ENCODE results near the gene HOMEZ. TPM values are rescaled to one million over a fixed set of nuclear protein-coding genes. Genes with fewer than 3 reads are reported as not detected.
"Not testable (repeated sequence)": the region's sequence is repeated elsewhere in the genome, so short reads cannot be mapped to it uniquely, and the experiment has no call there.

Gene HOMEZ
- total RNA-seq, 1 experiment from 2014 or later: 4.6 TPM

GRCh38 chr14:23242076-23242475 is 43.9 kb downstream of the HOMEZ start:
- no peak for DNase-seq (ENCODE audit: low read depth)
- in situ Hi-C loops (cut with HindIII; ENCODE audit: low pct_unique_long_range_greater_than_20kb, low sequenced_read_pairs): no loop called here

- DNase-seq (ENCODE audit: low read depth); in situ Hi-C loops (cut with HindIII; ENCODE audit: low pct_unique_long_range_greater_than_20kb, low sequenced_read_pairs): not testable (repeated sequence)
Measured at GRCh38 chr14:23241061-23241715, 44.7 kb downstream of the HOMEZ start.

DNA sequence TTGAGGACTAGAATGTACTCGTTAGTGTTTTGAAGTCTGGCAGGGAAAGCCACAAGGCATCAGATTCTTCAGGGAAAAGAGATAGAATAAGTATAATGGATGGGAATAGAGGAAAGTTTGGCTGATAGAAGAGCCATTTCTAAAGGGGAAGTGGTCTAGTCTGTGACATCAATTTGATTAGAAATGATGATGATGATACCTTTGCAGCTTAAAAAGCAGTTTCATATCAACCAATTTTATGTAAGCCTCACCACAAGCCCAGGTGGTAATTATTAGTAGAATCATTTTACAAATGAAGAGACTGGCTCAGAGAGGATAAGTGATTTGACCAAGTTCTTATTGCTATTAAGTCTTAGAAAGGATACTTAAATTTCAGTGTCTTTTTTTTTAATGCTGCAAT is 45.3 kb downstream of the HOMEZ start:
- DNase-seq (ENCODE audit: low read depth): no peak
- in situ Hi-C loops (cut with HindIII; ENCODE audit: low pct_unique_long_range_greater_than_20kb, low sequenced_read_pairs): no loop called here

- in situ Hi-C loops (cut with HindIII; ENCODE audit: low pct_unique_long_range_greater_than_20kb, low sequenced_read_pairs): no loop called here
- DNase-seq (ENCODE audit: low read depth): peak; percentile 72
Measured at GRCh38 chr14:23237772-23238594, 47.9 kb downstream of the HOMEZ start, which contains the start of gene RNF212B. Gene RNF212B (plus strand): TSS chr14:23237936. CDS start chr14:23240346, 2,410 bp downstream.

- DNase-seq (ENCODE audit: low read depth); in situ Hi-C loops (cut with HindIII; ENCODE audit: low pct_unique_long_range_greater_than_20kb, low sequenced_read_pairs): not testable (repeated sequence)
Measured at GRCh38 chr14:23232241-23232808, 53.6 kb downstream of the HOMEZ start.

- in situ Hi-C loops (cut with HindIII; ENCODE audit: low pct_unique_long_range_greater_than_20kb, low sequenced_read_pairs): no loop called here
- DNase-seq (ENCODE audit: low read depth): no peak
Measured at GRCh38 chr14:23228812-23229211, 57.1 kb downstream of the HOMEZ start.

GRCh38 chr14:23227566-23227965 is 58.4 kb downstream of the HOMEZ start:
- in situ Hi-C loops (cut with HindIII; ENCODE audit: low pct_unique_long_range_greater_than_20kb, low sequenced_read_pairs): no loop called here
- no peak for DNase-seq (ENCODE audit: low read depth)

DNA sequence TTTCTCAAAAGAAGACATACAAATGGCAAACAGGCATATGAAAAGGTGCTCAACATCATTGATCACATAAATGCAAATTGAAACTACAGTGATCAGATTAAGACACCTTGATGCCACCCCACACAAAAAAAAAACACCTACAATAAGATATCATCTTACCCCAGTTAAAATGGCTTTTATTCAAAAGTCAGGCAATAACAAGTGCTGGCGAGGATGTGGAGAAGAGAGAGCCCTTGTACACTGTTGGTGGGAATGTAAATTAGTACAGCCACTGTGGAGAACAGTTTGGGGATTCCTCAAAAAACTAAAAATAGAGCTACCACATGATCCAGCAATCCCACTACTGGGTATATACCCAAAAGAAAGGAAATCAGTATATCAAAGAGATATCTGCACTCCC is 61.0 kb downstream of the HOMEZ start:
- in situ Hi-C loops (cut with HindIII; ENCODE audit: low pct_unique_long_range_greater_than_20kb, low sequenced_read_pairs); DNase-seq (ENCODE audit: low read depth): not testable (repeated sequence)

Other genes with a start within 250 kb of the HOMEZ start
- not detected in 2 replicates for gene PSMB11, start 243.9 kb downstream of the HOMEZ start, total RNA-seq (2014; rRNA removed; shearing (Covaris generic); ENCODE audit: low replicate concordance)
- 7.6 and 9.5 TPM in 2 replicates for gene CDH24, start 228.6 kb downstream of the HOMEZ start, total RNA-seq (2014; rRNA removed; shearing (Covaris generic); ENCODE audit: low replicate concordance)
- 31.6 and 49.1 TPM in 2 replicates for gene ACIN1, start 191.0 kb downstream of the HOMEZ start, total RNA-seq (2014; rRNA removed; shearing (Covaris generic); ENCODE audit: low replicate concordance)
- 35.2 and 57.1 TPM in 2 replicates for gene C14orf119, start 190.6 kb downstream of the HOMEZ start, total RNA-seq (2014; rRNA removed; shearing (Covaris generic); ENCODE audit: low replicate concordance)
- gene CIROP, start 181.1 kb downstream of the HOMEZ start, total RNA-seq (2014; rRNA removed; shearing (Covaris generic); ENCODE audit: low replicate concordance): not detected in 2 replicates
- gene CEBPE, start 166.9 kb downstream of the HOMEZ start, total RNA-seq (2014; rRNA removed; shearing (Covaris generic); ENCODE audit: low replicate concordance): not detected in 2 replicates
- not detected in 2 replicates for gene SLC7A8, start 102.5 kb downstream of the HOMEZ start, total RNA-seq (2014; rRNA removed; shearing (Covaris generic); ENCODE audit: low replicate concordance)
- gene RNF212B, start 48.2 kb downstream of the HOMEZ start, total RNA-seq (2014; rRNA removed; shearing (Covaris generic); ENCODE audit: low replicate concordance): not detected in 2 replicates
- 0.14 and 1.1 TPM in 2 replicates for gene PPP1R3E, start 16.7 kb upstream of the HOMEZ start, total RNA-seq (2014; rRNA removed; shearing (Covaris generic); ENCODE audit: low replicate concordance)
- 4.0 and 8.6 TPM in 2 replicates for gene BCL2L2, start 20.7 kb upstream of the HOMEZ start, total RNA-seq (2014; rRNA removed; shearing (Covaris generic); ENCODE audit: low replicate concordance)
- gene PABPN1, start 35.3 kb upstream of the HOMEZ start, total RNA-seq (2014; rRNA removed; shearing (Covaris generic); ENCODE audit: low replicate concordance): 41.9 and 73.8 TPM in 2 replicates
- 8.4 and 10.6 TPM in 2 replicates for gene SLC22A17, start 66.8 kb upstream of the HOMEZ start, total RNA-seq (2014; rRNA removed; shearing (Covaris generic); ENCODE audit: low replicate concordance)
- gene EFS, start 79.0 kb upstream of the HOMEZ start, total RNA-seq (2014; rRNA removed; shearing (Covaris generic); ENCODE audit: low replicate concordance): not detected in 2 replicates
- gene IL25, start 86.7 kb upstream of the HOMEZ start, total RNA-seq (2014; rRNA removed; shearing (Covaris generic); ENCODE audit: low replicate concordance): not detected in 2 replicates
- gene CMTM5, start 90.9 kb upstream of the HOMEZ start, total RNA-seq (2014; rRNA removed; shearing (Covaris generic); ENCODE audit: low replicate concordance): not detected in 2 replicates
- gene MYH6, start 122.1 kb upstream of the HOMEZ start, total RNA-seq (2014; rRNA removed; shearing (Covaris generic); ENCODE audit: low replicate concordance): not detected in 2 replicates
- not detected in 2 replicates for gene MYH7, start 149.5 kb upstream of the HOMEZ start, total RNA-seq (2014; rRNA removed; shearing (Covaris generic); ENCODE audit: low replicate concordance)
- gene NGDN, start 183.6 kb upstream of the HOMEZ start, total RNA-seq (2014; rRNA removed; shearing (Covaris generic); ENCODE audit: low replicate concordance): 33.9 and 69.9 TPM in 2 replicates